KMS-11 (cell line): ENCODE results near the gene FYB1.

ENCODE experiments used
- H2AFZ ChIP-seq: fragments of 200-600 bp; sonication (generic); 2 replicates; pipeline ENCODE4 v1.6.1; 2016; ENCODE audit warnings: antibody characterized with exemption, mixed run types, low read depth
- H3K27ac ChIP-seq: fragments of 200-600 bp; sonication (generic); 2 replicates; pipeline ENCODE4 v1.6.1; 2016; ENCODE audit warnings: mild to moderate bottlenecking, mixed run types
- H3K27me3 ChIP-seq: fragments of 200-600 bp; sonication (generic); 2 replicates; pipeline ENCODE4 v1.6.1; 2017; ENCODE audit warnings: mild to moderate bottlenecking, low read depth, mixed run types, moderate library complexity; ENCODE audit not compliant: insufficient read depth
- H3K36me3 ChIP-seq: fragments of 200-600 bp; sonication (generic); 2 replicates; pipeline ENCODE4 v1.6.1; 2017; ENCODE audit warnings: mild to moderate bottlenecking, mixed run types; ENCODE audit not compliant: insufficient read depth
- H3K4me1 ChIP-seq: fragments of 200-600 bp; sonication (generic); 2 replicates; pipeline ENCODE4 v1.6.1; 2016; ENCODE audit warnings: mild to moderate bottlenecking, low read depth, mixed run types; ENCODE audit not compliant: poor library complexity, severe bottlenecking
- H3K4me2 ChIP-seq: fragments of 200-600 bp; sonication (generic); 2 replicates; pipeline ENCODE4 v1.7.0; 2016; ENCODE audit warnings: mild to moderate bottlenecking, mixed run types
- H3K4me3 ChIP-seq: fragments of 200-600 bp; sonication (generic); IDR thresholded peaks from 2 replicates; pipeline ENCODE4 v1.6.1; 2017; ENCODE audit warnings: low read depth, low read length, mixed read lengths; ENCODE audit not compliant: insufficient read depth
- H3K79me2 ChIP-seq: fragments of 200-600 bp; sonication (generic); 2 replicates; pipeline ENCODE4 v1.6.1; 2016; ENCODE audit warnings: low read depth, mixed run types; ENCODE audit not compliant: insufficient read depth
- H3K9ac ChIP-seq: fragments of 200-600 bp; sonication (generic); 2 replicates; pipeline ENCODE4 v1.6.1; 2016; ENCODE audit warnings: mild to moderate bottlenecking, mixed run types
- H4K20me1 ChIP-seq: fragments of 200-600 bp; sonication (generic); 2 replicates; pipeline ENCODE4 v1.6.1; 2016; ENCODE audit warnings: mild to moderate bottlenecking, mixed run types; ENCODE audit not compliant: insufficient read depth
- CTCF ChIP-seq: fragments of 200-600 bp; sonication (generic); conservative IDR thresholded peaks from 2 replicates; pipeline ENCODE4 v1.6.1; 2017; ENCODE audit warnings: low read depth, mild to moderate bottlenecking, antibody characterized with exemption, low read length, moderate library complexity, mixed read lengths

FYB1 gene

GRCh38 chr5:39249069-39249468 is 29.7 kb upstream of the FYB1 start:
- no peak overlapping the region for H3K4me3 ChIP-seq
- no peak overlapping the region for H3K4me2 ChIP-seq
- no peaks in the 10 kb centered on the region for H3K79me2 ChIP-seq
- H3K27ac ChIP-seq = no peak overlapping the region
- H3K27me3 ChIP-seq = no peaks in the 10 kb centered on the region
- no peak overlapping the region for H2AFZ ChIP-seq
- no peak for TF ChIP-seq CTCF
- H3K4me1 ChIP-seq = peaks cover under 1% of the 10 kb centered on the region
- no peaks in the 10 kb centered on the region for H3K36me3 ChIP-seq
- no peaks in the 10 kb centered on the region for H4K20me1 ChIP-seq
- H3K9ac ChIP-seq = no peak overlapping the region

GRCh38 chr5:39240750-39241149 is 21.4 kb upstream of the FYB1 start:
- no peaks in the 10 kb centered on the region for H3K27me3 ChIP-seq
- no peak for TF ChIP-seq CTCF
- H3K36me3 ChIP-seq = no peaks in the 10 kb centered on the region
- no peaks in the 10 kb centered on the region for H3K4me1 ChIP-seq
- H4K20me1 ChIP-seq = no peaks in the 10 kb centered on the region
- no peaks in the 10 kb centered on the region for H3K79me2 ChIP-seq
- no peak overlapping the region for H2AFZ ChIP-seq
- no peak overlapping the region for H3K27ac ChIP-seq
- no peak overlapping the region for H3K4me2 ChIP-seq
- H3K4me3 ChIP-seq = no peak overlapping the region
- no peak overlapping the region for H3K9ac ChIP-seq

GRCh38 chr5:39238366-39239105 is 19.2 kb upstream of the FYB1 start:
- TF ChIP-seq CTCF = no peak
- Histone ChIP-seq H2AFZ (no peak overlapping the region), H3K27ac (no peak overlapping the region), H4K20me1 (no peaks in the 10 kb centered on the region), H3K79me2 (no peaks in the 10 kb centered on the region), H3K4me3 (no peak overlapping the region), H3K9ac (no peak overlapping the region), H3K36me3 (no peaks in the 10 kb centered on the region), H3K4me2 (no peak overlapping the region), H3K4me1 (no peaks in the 10 kb centered on the region), H3K27me3 (no peaks in the 10 kb centered on the region)

GRCh38 chr5:39236718-39237117 is 17.4 kb upstream of the FYB1 start:
- no peaks in the 10 kb centered on the region for H3K27me3 ChIP-seq
- no peak overlapping the region for H3K9ac ChIP-seq
- H3K4me1 ChIP-seq = peaks cover 7% of the 10 kb centered on the region
- H3K4me2 ChIP-seq = no peak overlapping the region
- H3K27ac ChIP-seq = no peak overlapping the region
- no peaks in the 10 kb centered on the region for H4K20me1 ChIP-seq
- TF ChIP-seq CTCF = no peak
- no peaks in the 10 kb centered on the region for H3K79me2 ChIP-seq
- no peak overlapping the region for H3K4me3 ChIP-seq
- H3K36me3 ChIP-seq = no peaks in the 10 kb centered on the region
- no peak overlapping the region for H2AFZ ChIP-seq
